GM12892 (cell line): Measurements from ENCODE around the gene TBC1D14.

Experiments
- POLR2A ChIP-seq: IDR thresholded peaks from 2 replicates; pipeline ENCODE4 v1.6.1; 2011; ENCODE audit warnings: low read depth, low read length, control low read depth
- POLR2AphosphoS5 ChIP-seq: IDR thresholded peaks from 2 replicates; pipeline ENCODE4 v1.6.1; 2011; ENCODE audit warnings: low read depth, low read length, control low read depth
- TAF1 ChIP-seq: IDR thresholded peaks from 2 replicates; pipeline ENCODE4 v1.6.1; 2011; ENCODE audit warnings: low read depth, mild to moderate bottlenecking, control low read depth, low read length, borderline replicate concordance

DNA sequence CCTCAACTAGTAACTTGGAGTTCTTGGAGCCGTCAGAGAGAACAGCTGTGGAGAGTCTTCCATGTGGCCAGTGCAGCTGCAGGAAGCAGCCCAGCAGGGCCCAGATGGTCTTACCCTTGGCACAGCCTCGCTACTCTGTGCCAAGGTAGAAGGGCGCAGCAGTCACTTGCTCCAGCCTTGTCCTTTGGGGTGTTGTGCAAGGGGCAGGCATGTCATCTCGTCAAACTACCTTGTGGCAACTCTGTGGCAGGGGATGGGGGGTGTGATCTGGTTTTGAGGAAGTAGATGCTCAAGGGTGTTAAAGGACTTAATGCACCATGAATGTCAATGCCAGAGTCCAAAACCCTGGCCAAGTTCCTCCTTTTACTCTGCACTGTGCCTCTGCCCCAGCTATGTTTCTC is 34.2 kb upstream of the TBC1D14 start:
- TF ChIP-seq POLR2A (no peak), TAF1 (no peak), POLR2AphosphoS5 (no peak)
